Activated CD4-positive, alpha-beta T cell treated with anti-CD3 and anti-CD28 coated beads, Interleukin-2, amount 10 ng/mL, durations not matched to agents 24 days and 14 days (primary cell): ENCODE measurements around the gene CDCP2. TPM values are rescaled to one million over a fixed set of nuclear protein-coding genes. Genes with fewer than 3 reads are reported as not detected.
"Not testable (repeated sequence)": the region's sequence is repeated elsewhere in the genome, so short reads cannot be mapped to it uniquely, and the experiment has no call there.

Experiments used
- DNase-seq: peaks from one replicate; pipeline ENCODE4 v3.0.0; 2022
- H3K27ac Mint-ChIP-seq: one replicate; pipeline ENCODE4 v1.8.0; 2022; ENCODE audit warnings: mild to moderate bottlenecking, mixed read lengths
- H3K27me3 Mint-ChIP-seq: one replicate; pipeline ENCODE4 v1.8.0; 2022; ENCODE audit warnings: mixed read lengths
- H3K36me3 Mint-ChIP-seq: one replicate; pipeline ENCODE4 v1.8.0; 2022; ENCODE audit warnings: low read depth, mild to moderate bottlenecking, mixed read lengths
- H3K4me1 Mint-ChIP-seq: one replicate; pipeline ENCODE4 v1.8.0; 2021; ENCODE audit warnings: mixed read lengths
- H3K4me3 Mint-ChIP-seq: one replicate; pipeline ENCODE4 v1.8.0; 2022; ENCODE audit warnings: mild to moderate bottlenecking, moderate library complexity, mixed read lengths
- H3K9me3 Mint-ChIP-seq: one replicate; pipeline ENCODE4 v1.8.0; 2021; ENCODE audit warnings: mixed read lengths
- intact Hi-C: fragments of 100-400 bp; cut with micrococcal nuclease; formaldehyde crosslinking; loops from one replicate; pipeline ENCODE4 v1.15.1; 2023
- total RNA-seq: library from RNA; stranded (reverse); gene quantifications from 2 replicates; pipeline ENCODE4 v1.2.3, GENCODE V29; 2022

Gene CDCP2
- total RNA-seq, 1 donor from 2014 or later = not detected

- no peak for DNase-seq
- Mint-ChIP-seq H3K36me3 (no peaks in the 10 kb centered on the region), H3K27ac (no peak overlapping the region), H3K4me1 (no peaks in the 10 kb centered on the region), H3K4me3 (no peak overlapping the region), H3K27me3 (no peaks in the 10 kb centered on the region), H3K9me3 (no peaks in the 10 kb centered on the region)
- intact Hi-C loops = no loop called here
Measured at GRCh38 chr1:54109129-54110090, 43.4 kb downstream of the CDCP2 start.

- Mint-ChIP-seq H3K27ac (no peak overlapping the region), H3K36me3 (peaks cover 2% of the 10 kb centered on the region), H3K9me3 (no peaks in the 10 kb centered on the region), H3K4me3 (no peak overlapping the region), H3K27me3 (no peaks in the 10 kb centered on the region), H3K4me1 (no peaks in the 10 kb centered on the region)
- no peak for DNase-seq
- intact Hi-C loops = no loop called here
Measured at GRCh38 chr1:54108156-54108555, 44.6 kb downstream of the CDCP2 start.

GRCh38 chr1:54107131-54107530 lies 45.7 kb downstream of the CDCP2 start:
- H3K4me3 Mint-ChIP-seq = no peak overlapping the region
- intact Hi-C loops = no loop called here
- peaks cover 10% of the 10 kb centered on the region for H3K36me3 Mint-ChIP-seq
- DNase-seq = no peak
- no peaks in the 10 kb centered on the region for H3K4me1 Mint-ChIP-seq
- H3K27ac Mint-ChIP-seq = no peak overlapping the region
- no peaks in the 10 kb centered on the region for H3K27me3 Mint-ChIP-seq
- no peaks in the 10 kb centered on the region for H3K9me3 Mint-ChIP-seq

- Mint-ChIP-seq H3K4me3 (no peak overlapping the region), H3K4me1 (no peaks in the 10 kb centered on the region), H3K36me3 (peaks cover 17% of the 10 kb centered on the region), H3K27me3 (no peaks in the 10 kb centered on the region), H3K9me3 (no peaks in the 10 kb centered on the region), H3K27ac (no peak overlapping the region)
- DNase-seq = no peak
- intact Hi-C loops = no loop called here
Measured at GRCh38 chr1:54105736-54106269, 47.0 kb downstream of the CDCP2 start.

- DNase-seq = no peak
- H3K27me3 Mint-ChIP-seq = no peaks in the 10 kb centered on the region
- no peaks in the 10 kb centered on the region for H3K4me1 Mint-ChIP-seq
- H3K4me3 Mint-ChIP-seq = no peak overlapping the region
- no peak overlapping the region for H3K27ac Mint-ChIP-seq
- peaks cover 22% of the 10 kb centered on the region for H3K36me3 Mint-ChIP-seq
- intact Hi-C loops = no loop called here
- H3K9me3 Mint-ChIP-seq = no peaks in the 10 kb centered on the region
Measured at GRCh38 chr1:54105080-54105479, 47.7 kb downstream of the CDCP2 start.

GRCh38 chr1:54104613-54105012 lies 48.2 kb downstream of the CDCP2 start:
- peaks cover 22% of the 10 kb centered on the region for H3K36me3 Mint-ChIP-seq
- H3K4me3 Mint-ChIP-seq, H3K4me1 Mint-ChIP-seq, H3K9me3 Mint-ChIP-seq, H3K27ac Mint-ChIP-seq, intact Hi-C loops, DNase-seq, H3K27me3 Mint-ChIP-seq: not testable (repeated sequence)

GRCh38 chr1:54103414-54103813 lies 49.4 kb downstream of the CDCP2 start:
- Mint-ChIP-seq H3K9me3 (no peaks in the 10 kb centered on the region), H3K27ac (no peak overlapping the region), H3K27me3 (no peaks in the 10 kb centered on the region), H3K36me3 (peaks cover 24% of the 10 kb centered on the region), H3K4me3 (no peak overlapping the region), H3K4me1 (peaks cover 3% of the 10 kb centered on the region)
- intact Hi-C loops = no loop called here
- DNase-seq = no peak

GRCh38 chr1:54100500-54100899 lies 52.3 kb downstream of the CDCP2 start:
- no peak overlapping the region for H3K4me3 Mint-ChIP-seq
- H3K36me3 Mint-ChIP-seq = peaks cover 31% of the 10 kb centered on the region
- H3K4me1 Mint-ChIP-seq = peaks cover 3% of the 10 kb centered on the region
- intact Hi-C loops = no loop called here
- no peak overlapping the region for H3K27ac Mint-ChIP-seq
- no peaks in the 10 kb centered on the region for H3K27me3 Mint-ChIP-seq
- no peak for DNase-seq
- no peaks in the 10 kb centered on the region for H3K9me3 Mint-ChIP-seq

- Mint-ChIP-seq H3K27ac (no peak overlapping the region), H3K36me3 (peaks cover 33% of the 10 kb centered on the region), H3K4me1 (peaks cover 3% of the 10 kb centered on the region), H3K27me3 (no peaks in the 10 kb centered on the region), H3K4me3 (no peak overlapping the region), H3K9me3 (no peaks in the 10 kb centered on the region)
- intact Hi-C loops = no loop called here
- no peak for DNase-seq
Measured at GRCh38 chr1:54099061-54099610, 53.7 kb downstream of the CDCP2 start.

- peaks cover 3% of the 10 kb centered on the region for H3K4me1 Mint-ChIP-seq
- H3K9me3 Mint-ChIP-seq = no peaks in the 10 kb centered on the region
- no peaks in the 10 kb centered on the region for H3K27me3 Mint-ChIP-seq
- no peak overlapping the region for H3K27ac Mint-ChIP-seq
- no peak overlapping the region for H3K4me3 Mint-ChIP-seq
- intact Hi-C loops = no loop called here
- no peak for DNase-seq
- peaks cover 22% of the 10 kb centered on the region for H3K36me3 Mint-ChIP-seq
Measured at GRCh38 chr1:54096877-54097240, 55.9 kb downstream of the CDCP2 start.

GRCh38 chr1:54096227-54096876 lies 56.4 kb downstream of the CDCP2 start:
- Mint-ChIP-seq H3K27me3 (no peaks in the 10 kb centered on the region), H3K27ac (no peak overlapping the region), H3K36me3 (peaks cover 21% of the 10 kb centered on the region), H3K9me3 (no peaks in the 10 kb centered on the region), H3K4me1 (peaks cover 3% of the 10 kb centered on the region), H3K4me3 (no peak overlapping the region)
- intact Hi-C loops = no loop called here
- no peak for DNase-seq

- H3K27me3 Mint-ChIP-seq = no peaks in the 10 kb centered on the region
- H3K9me3 Mint-ChIP-seq = no peaks in the 10 kb centered on the region
- no peak overlapping the region for H3K27ac Mint-ChIP-seq
- DNase-seq = no peak
- peaks cover 3% of the 10 kb centered on the region for H3K4me1 Mint-ChIP-seq
- intact Hi-C loops = no loop called here
- H3K36me3 Mint-ChIP-seq = peaks cover 18% of the 10 kb centered on the region
- H3K4me3 Mint-ChIP-seq = no peak overlapping the region
Measured at GRCh38 chr1:54095546-54096226, 57.1 kb downstream of the CDCP2 start.

GRCh38 chr1:54094730-54095105 lies 58.1 kb downstream of the CDCP2 start:
- not testable (repeated sequence) for H3K4me3 Mint-ChIP-seq, H3K27ac Mint-ChIP-seq

More at GRCh38 chr1:54094730-54095105, 58.1 kb downstream of the CDCP2 start:
- H3K27me3 Mint-ChIP-seq, H3K4me1 Mint-ChIP-seq, H3K9me3 Mint-ChIP-seq, intact Hi-C loops, DNase-seq: not testable (repeated sequence)
- peaks cover 13% of the 10 kb centered on the region for H3K36me3 Mint-ChIP-seq
